Left lung (tissue), 10 donors: ENCODE results near the gene KITLG. TPM values are rescaled to one million over a fixed set of nuclear protein-coding genes. Genes with fewer than 3 reads are reported as not detected.

Source experiments
- ATAC-seq: fragments of 200-7000 bp; cut with Tn5 transposase; one replicate; pipeline ENCODE4 v1.9.1; 2020; ENCODE audit warnings: moderate library complexity
- DNase-seq, 4 donors: peaks; one replicate each; pipeline ENCODE4 v3.0.0-alpha.2; 2013 to 2020
- H3K27ac ChIP-seq, 2 donors: fragments of 200-600 bp; sonication (generic) in 1 of 2; one replicate each; pipeline versions ENCODE4 v1.5.0 to v1.8.0; 2020 to 2021
- H3K27me3 ChIP-seq, 2 donors: fragments of 200-600 bp; sonication (generic) in 1 of 2; one replicate each; pipeline versions ENCODE4 v1.5.0 to v1.8.0; 2020 to 2021
- H3K36me3 ChIP-seq, 2 donors: fragments of 200-600 bp; sonication (generic) in 1 of 2; one replicate each; pipeline versions ENCODE4 v1.5.0 to v1.8.0; 2020 to 2021
- H3K4me1 ChIP-seq, 2 donors: fragments of 200-600 bp; one replicate each; pipeline ENCODE4 v1.8.0; 2021
- H3K4me3 ChIP-seq, 2 donors: fragments of 200-600 bp; sonication (generic) in 1 of 2; one replicate each; pipeline versions ENCODE4 v1.5.0 to v1.8.0; 2020 to 2021; ENCODE audit warnings: mild to moderate bottlenecking in 1 of 2
- H3K9me3 ChIP-seq, 2 donors: fragments of 200-600 bp; sonication (generic) in 1 of 2; one replicate each; pipeline versions ENCODE4 v1.5.0 to v1.8.0; 2020 to 2021
- intact Hi-C, 2 donors: fragments of 100-400 bp; cut with DNase I; formaldehyde crosslinking; loops; one replicate each; pipeline versions ENCODE4 v1.11.2 to v1.14.2; 2022
- polyA plus RNA-seq, 6 donors: library from polyadenylated mRNA; unstranded; fragments of 120-200 nt; gene quantifications; one replicate each; pipeline ENCODE4 v1.2.1, GENCODE V29; 2013; ENCODE audit not compliant: insufficient read length in 6 of 6
- total RNA-seq, 2 donors: library from RNA; stranded (reverse); fragmentation: NEBNext Ultra II Directional; extraction: Animal tissue kit (Norgen Biotek cat#: 25700); gene quantifications; one replicate each; pipeline ENCODE4 v1.2.1, GENCODE V29; 2021
- TF ChIP-seq, protein P1 (sequence below), 2 donors: fragments of 200-600 bp; sonication (generic) in 1 of 2; IDR thresholded peaks; one replicate each; pipeline versions ENCODE4 v1.5.0 to v1.8.0; 2021; ENCODE audit warnings: antibody characterized with exemption in 2 of 2
- donor health status: DM: no; HTN: yes; CAD: no.
- donor health status: DM: no; HTN: no; CAD: no.

Gene KITLG
- total and polyA plus RNA-seq, 8 donors = 35.6 to 69.1 (median 40.3) TPM

GRCh38 chr12:88591343-88591742 lies 11.1 kb upstream of the KITLG start:
- H3K27ac ChIP-seq = no peak overlapping the region
- intact Hi-C loops = no loop called here

GRCh38 chr12:88590851-88591250 lies 10.6 kb upstream of the KITLG start:
- Histone ChIP-seq H3K4me3 (no peak overlapping the region), H3K27ac (no peak overlapping the region), H3K36me3 (no peaks in the 10 kb centered on the region), H3K9me3 (peaks cover 0 to 20% of the 10 kb centered on the region in 2 donors), H3K4me1 (no peaks in the 10 kb centered on the region), H3K27me3 (no peaks in the 10 kb centered on the region)
- DNase-seq (no peak), ATAC-seq (no peak)
- TF ChIP-seq, protein P1, sequence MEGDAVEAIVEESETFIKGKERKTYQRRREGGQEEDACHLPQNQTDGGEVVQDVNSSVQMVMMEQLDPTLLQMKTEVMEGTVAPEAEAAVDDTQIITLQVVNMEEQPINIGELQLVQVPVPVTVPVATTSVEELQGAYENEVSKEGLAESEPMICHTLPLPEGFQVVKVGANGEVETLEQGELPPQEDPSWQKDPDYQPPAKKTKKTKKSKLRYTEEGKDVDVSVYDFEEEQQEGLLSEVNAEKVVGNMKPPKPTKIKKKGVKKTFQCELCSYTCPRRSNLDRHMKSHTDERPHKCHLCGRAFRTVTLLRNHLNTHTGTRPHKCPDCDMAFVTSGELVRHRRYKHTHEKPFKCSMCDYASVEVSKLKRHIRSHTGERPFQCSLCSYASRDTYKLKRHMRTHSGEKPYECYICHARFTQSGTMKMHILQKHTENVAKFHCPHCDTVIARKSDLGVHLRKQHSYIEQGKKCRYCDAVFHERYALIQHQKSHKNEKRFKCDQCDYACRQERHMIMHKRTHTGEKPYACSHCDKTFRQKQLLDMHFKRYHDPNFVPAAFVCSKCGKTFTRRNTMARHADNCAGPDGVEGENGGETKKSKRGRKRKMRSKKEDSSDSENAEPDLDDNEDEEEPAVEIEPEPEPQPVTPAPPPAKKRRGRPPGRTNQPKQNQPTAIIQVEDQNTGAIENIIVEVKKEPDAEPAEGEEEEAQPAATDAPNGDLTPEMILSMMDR (IDR thresholded peaks at IDR 0.05) = no peak
- intact Hi-C loops = no loop called here

More at GRCh38 chr12:88591343-88591742, 11.1 kb upstream of the KITLG start:
- Histone ChIP-seq H3K9me3 (peaks cover 0 to 15% of the 10 kb centered on the region in 2 donors), H3K36me3 (no peaks in the 10 kb centered on the region), H3K4me3 (no peak overlapping the region), H3K27me3 (no peaks in the 10 kb centered on the region), H3K4me1 (no peaks in the 10 kb centered on the region)
- DNase-seq (no peak), ATAC-seq (no peak)
- TF ChIP-seq, protein P1 (IDR thresholded peaks at IDR 0.05) = no peak

- Histone ChIP-seq H3K9me3 (peaks cover 0 to 24% of the 10 kb centered on the region in 2 donors), H3K4me1 (no peaks in the 10 kb centered on the region), H3K27ac (no peak overlapping the region), H3K4me3 (no peak overlapping the region), H3K27me3 (peaks cover 0 to 23% of the 10 kb centered on the region in 2 donors), H3K36me3 (no peaks in the 10 kb centered on the region)
- no peak for ATAC-seq
- TF ChIP-seq, protein P1 (IDR thresholded peaks at IDR 0.05) = no peak
- intact Hi-C loops = no loop called here
- DNase-seq = no peak
Measured at GRCh38 chr12:88585077-88585476, 4.8 kb upstream of the KITLG start.

GRCh38 chr12:88579601-88580050 lies 645 bp downstream of the KITLG start:
- TF ChIP-seq, protein P1 (IDR thresholded peaks at IDR 0.05) = no peak
- H3K27ac ChIP-seq = peak overlapping the region; percentile 81 to 86
- no peaks in the 10 kb centered on the region for H3K9me3 ChIP-seq
- intact Hi-C loops = no loop called here
- H3K4me3 ChIP-seq = peak overlapping the region; percentile 54 to 68
- H3K36me3 ChIP-seq = no peaks in the 10 kb centered on the region
- H3K4me1 ChIP-seq = peaks cover 1 to 12% of the 10 kb centered on the region in 2 donors
- ATAC-seq (peak; percentile 68), DNase-seq (peak; percentile 38 to 84 (median 50))
- peaks cover 0 to 41% of the 10 kb centered on the region in 2 donors for H3K27me3 ChIP-seq

DNA sequence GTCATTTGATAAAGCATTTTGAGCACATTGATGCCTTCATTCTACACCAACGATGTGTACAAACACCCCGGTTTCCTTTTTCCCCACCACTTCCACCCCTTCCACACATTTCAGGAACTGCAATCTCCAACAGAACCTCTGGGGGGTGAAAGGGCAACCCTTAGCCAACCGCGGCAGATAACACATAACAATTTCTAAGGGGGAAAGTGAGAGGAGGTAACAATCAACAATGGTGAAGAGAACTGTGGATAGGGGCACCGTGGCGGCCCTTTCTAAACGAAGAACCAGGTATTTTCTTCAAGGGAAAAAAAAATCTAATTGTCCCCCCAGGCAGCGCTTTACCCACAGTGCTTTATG lies 1.1 kb downstream of the KITLG start:
- peak overlapping the region; percentile 54 to 68 for H3K4me3 ChIP-seq
- peak overlapping the region; percentile 81 to 86 for H3K27ac ChIP-seq
- H3K36me3 ChIP-seq = no peaks in the 10 kb centered on the region
- intact Hi-C loops = no loop called here
- ATAC-seq = peak; percentile 43
- no peaks in the 10 kb centered on the region for H3K9me3 ChIP-seq
- peaks cover 0 to 41% of the 10 kb centered on the region in 2 donors for H3K27me3 ChIP-seq
- TF ChIP-seq, protein P1 (IDR thresholded peaks at IDR 0.05) = peak; percentile 43 to 50
- no peak for DNase-seq
- peaks cover 6 to 14% of the 10 kb centered on the region in 2 donors for H3K4me1 ChIP-seq
